Uterus (tissue), 2 donors: ENCODE data around the gene POLE3.

Experiments
- CTCF ChIP-seq, 4 experiments: fragments of 200-600 bp in 2 of 4; fragments of 450-650 bp in 2 of 4; sonication (generic) in 2 of 4; IDR thresholded peaks; one replicate each; pipeline ENCODE4 v1.5.1; 2016 to 2019; ENCODE audit warnings: antibody characterized with exemption in 4 of 4, mild to moderate bottlenecking in 2 of 4, moderate library complexity in 1 of 4
- POLR2A ChIP-seq, 2 donors: fragments of 450-650 bp; IDR thresholded peaks; one replicate each; pipeline ENCODE4 v1.6.1; 2016; ENCODE audit warnings: antibody characterized with exemption in 2 of 2, mild to moderate bottlenecking in 1 of 2, moderate library complexity in 1 of 2

GRCh38 chr9:113398796-113399195, 11.7 kb downstream of the POLE3 start:
- no peak for TF ChIP-seq CTCF (IDR thresholded peaks at IDR 0.05)
- TF ChIP-seq POLR2A (IDR thresholded peaks at IDR 0.05), result no peak
